GM18507 (cell line): ENCODE measurements around the gene NEU3.
A peak's percentile ranks its signal among the peaks of the same experiment; 100 is the strongest.

ENCODE experiments used
- DNase-seq: peaks from one replicate; pipeline ENCODE4 v3.0.0; 2011; ENCODE audit warnings: low read depth; ENCODE audit not compliant: insufficient read length; ENCODE audit errors: extremely low spot score
- FAIRE-seq: peaks from 2 replicates; lab custom pipeline; 2011; peaks lifted over from hg19 to GRCh38; lab: Jason Lieb, UNC

Gene NEU3

DNA sequence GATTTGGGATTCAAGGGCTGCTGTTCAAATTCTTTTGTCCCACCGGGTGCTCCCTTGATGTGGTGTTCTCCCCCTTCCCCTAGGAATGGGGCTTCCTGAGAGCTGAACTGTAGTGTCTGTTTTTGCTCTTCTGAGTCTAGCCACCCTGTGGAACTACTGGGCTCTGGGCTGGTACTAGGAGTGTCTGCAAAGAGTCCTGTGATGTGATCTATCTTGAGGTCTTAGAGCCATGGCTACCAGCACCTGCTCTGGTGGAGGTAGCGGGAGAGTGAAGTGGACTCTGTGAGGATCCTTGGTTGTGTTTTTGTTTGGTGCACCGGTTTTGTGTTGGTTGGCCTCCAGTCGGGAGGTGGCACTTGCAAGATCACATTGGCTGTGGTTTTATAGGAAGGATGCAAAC, 61.8 kb downstream of the NEU3 start:
- FAIRE-seq (peak; percentile 5), DNase-seq (no peak)

DNA sequence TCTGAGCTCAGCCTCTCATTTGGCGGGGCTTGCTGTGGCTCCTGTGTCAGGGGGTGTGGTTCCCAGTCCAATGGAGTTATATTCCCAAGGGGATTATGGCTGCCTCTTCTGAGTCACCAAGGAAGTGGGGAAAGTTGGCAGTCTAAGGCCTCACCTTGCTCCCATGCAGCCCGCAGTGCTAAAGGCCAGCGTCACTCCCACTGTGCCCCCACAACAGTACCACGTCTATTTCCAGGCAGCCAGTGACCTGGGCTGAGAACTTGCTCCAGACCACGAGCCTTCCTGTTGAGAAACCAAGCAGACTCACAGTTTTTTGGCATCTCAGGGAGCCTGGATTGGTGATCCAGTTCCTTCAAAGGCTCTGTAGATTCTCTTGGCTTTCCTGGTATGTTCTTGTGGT, 62.3 kb downstream of the NEU3 start:
- FAIRE-seq: no peak

DNA sequence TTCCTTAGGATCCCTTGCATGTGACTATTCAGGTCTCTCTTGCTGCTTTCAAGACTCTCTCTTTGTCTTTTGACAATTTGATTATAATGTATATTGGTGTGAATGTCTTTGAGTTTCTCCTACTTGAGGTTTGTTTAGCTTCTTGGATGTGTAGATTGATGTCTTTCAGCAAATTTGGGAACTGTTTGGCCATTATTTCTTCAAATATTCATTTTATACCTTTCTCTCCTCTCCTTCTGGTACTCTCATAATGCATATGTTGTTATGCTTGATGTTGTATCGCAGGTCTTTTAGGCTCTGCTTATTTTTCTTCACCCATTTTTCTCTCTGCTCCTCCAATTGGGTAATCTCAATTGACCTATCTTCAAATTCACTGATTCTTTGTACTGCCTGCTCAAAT, 63.7 kb downstream of the NEU3 start:
- FAIRE-seq (no peak), DNase-seq (no peak)

More for the DNA sequence above, 62.3 kb downstream of the NEU3 start:
- no peak for DNase-seq

DNA sequence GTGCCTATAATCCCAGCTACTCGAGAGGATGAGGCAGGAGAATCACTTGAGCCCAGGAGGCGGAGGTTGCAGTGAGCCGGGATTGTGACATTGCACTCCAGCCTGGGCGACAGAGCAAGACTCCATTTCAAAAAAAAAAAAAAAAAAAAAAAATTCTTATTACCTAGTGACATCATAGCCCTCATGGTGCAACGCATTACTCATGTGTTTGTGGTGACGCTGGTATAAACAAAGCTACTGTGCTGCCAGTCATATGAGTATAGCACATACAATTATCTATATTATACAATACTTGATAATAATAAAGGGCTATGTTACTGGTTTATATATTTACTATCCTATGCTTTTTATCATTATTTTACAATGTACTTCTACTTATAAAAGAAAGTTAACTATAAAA, 66.8 kb downstream of the NEU3 start:
- FAIRE-seq (no peak), DNase-seq (no peak)

DNA sequence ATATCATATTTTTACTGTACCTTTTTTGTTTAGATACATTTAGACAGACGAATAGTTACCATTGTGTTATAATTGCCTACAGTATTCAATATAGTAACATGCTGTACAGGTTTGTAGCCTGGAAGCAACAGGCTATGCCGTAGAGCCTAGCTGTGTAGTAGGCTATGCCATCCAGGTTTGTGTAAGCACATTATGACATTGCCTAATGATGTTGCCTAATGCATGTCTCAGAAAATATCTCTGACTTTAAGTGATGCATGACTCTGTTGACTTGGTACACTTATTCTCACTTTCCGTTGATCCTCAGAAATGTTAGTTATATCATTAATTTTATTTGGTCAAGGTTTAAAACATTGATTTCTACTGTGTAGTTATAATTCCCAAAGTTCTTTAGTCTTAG, 68.1 kb downstream of the NEU3 start:
- no peak for DNase-seq
- no peak for FAIRE-seq

DNA sequence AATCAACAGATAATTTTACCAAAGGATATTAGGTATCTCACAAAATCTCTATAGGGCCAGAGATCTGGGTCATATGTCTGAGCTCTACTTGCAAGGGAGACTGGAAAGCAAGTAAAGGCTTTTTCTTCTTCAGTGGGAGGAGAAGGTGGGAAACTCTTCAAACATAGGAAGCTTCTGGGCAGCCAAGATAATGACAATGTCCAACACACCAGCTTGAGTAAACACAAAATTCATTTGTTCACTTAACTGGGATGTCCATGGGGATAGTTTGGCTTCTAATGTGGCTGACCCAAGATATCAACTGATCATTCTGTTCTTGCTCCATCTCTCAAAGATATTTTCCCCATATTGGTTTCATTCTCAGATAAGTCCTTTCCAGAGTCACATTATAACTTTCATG, 70.6 kb downstream of the NEU3 start:
- DNase-seq: no peak
- FAIRE-seq: no peak

DNA sequence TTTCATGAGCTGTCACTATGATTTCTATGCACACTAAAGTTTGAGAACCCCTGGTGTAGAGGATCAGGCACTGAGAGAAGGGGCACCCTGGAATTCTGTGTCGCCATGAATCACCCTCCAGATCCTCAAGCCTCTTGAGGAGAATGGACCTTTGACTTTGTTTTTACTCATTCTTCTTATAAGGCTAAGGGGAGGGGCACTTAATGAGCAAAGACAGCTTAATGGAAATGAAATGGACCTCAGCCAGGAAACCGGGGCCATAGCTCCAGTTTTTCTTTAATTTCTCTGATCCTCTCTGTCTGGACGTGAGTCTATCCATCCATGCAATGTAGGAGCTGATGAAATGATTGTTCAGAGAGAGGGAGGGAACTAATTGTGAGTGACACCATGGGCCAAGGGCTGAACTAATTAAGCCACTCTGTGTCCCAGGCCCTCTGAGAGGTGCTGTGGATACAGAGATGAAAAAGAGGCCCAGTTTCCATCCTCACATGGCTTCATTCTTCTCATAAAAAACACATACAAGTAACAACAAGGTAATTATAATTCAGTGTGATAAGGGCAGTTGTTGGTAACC, 75.1 kb downstream of the NEU3 start:
- no peak for FAIRE-seq
- DNase-seq: no peak

DNA sequence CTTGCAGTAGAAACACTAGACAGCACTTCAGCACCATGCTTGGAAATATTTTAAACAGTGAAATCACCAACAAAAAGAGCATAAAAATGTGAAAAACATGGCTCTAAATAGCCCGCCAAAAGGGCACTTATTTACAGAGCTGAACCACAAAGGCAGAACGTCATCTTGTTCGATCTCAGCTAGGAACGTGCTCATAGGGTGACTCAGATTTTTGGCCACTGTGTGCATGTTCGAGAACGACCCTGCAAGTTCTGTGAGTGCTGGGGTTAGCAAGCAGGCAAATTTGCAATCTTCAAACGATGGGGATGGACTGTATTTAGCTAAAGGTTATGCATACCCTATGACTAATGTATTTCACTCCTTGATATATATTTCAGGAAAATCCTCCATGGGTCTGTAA, 77.3 kb downstream of the NEU3 start:
- no peak for DNase-seq
- no peak for FAIRE-seq
